Loucy (cell line): ENCODE data around the gene CTBP2.

Source experiments
- CTCF ChIP-seq: fragments of 200-600 bp; sonication (generic); conservative IDR thresholded peaks from 2 replicates; pipeline ENCODE4 v1.5.1; 2014; ENCODE audit warnings: mild to moderate bottlenecking, antibody characterized with exemption, low read length
- EZH2phosphoT487 ChIP-seq: fragments of 200-600 bp; IDR thresholded peaks from 2 replicates; pipeline ENCODE4 v1.6.1; 2018; ENCODE audit warnings: antibody characterized with exemption, mild to moderate bottlenecking, moderate library complexity, borderline replicate concordance

DNA sequence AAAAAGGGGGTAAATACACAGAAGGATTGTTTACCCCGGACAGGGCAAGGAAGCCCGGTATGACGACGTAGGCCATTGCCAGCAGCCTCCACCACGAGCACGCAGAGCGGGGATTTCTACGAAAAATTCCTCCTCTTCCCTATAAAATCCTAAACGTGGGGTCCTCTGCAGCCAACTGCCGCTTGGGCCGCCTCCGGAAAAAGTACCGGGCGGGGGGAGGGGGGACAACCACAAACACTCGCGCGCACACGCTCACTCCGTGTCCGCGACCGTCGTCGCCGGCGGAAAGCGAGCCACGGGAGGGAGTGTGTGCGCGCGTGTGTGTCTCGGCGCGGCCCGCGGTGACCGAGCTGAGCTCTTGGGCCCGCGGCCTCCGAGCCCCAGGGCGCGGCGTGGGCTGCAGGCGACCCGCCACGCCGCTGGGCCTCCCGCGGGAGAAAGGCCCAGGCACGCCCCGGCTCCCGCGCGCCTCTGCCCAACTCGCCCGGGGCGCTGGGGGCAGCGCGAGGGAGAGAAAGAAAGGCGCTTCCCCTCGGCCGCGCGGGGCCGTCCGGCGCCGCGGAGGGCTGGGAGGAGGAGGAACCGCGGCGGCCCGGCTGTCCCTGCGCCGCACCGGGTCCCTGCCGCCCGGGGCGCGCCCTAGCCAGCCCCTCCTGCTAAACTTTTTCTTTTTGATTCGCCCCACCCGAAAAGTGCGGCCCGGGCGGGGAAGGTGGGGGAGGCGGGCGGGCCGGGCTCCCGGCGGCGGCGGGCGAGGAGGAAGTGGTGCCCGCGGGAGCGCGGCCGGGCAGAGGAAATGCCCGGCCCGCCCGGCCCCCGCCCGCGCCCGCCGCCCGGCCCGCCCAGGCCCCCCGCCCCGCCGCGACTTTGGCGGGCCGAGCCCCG lies 1.5 kb downstream of the CTBP2 start:
- no peak for TF ChIP-seq CTCF
- no peak for TF ChIP-seq EZH2phosphoT487
